Stimulated activated CD8-positive, alpha-beta memory T cell treated with anti-CD3 and anti-CD28 coated beads, Interleukin-12 subunit alpha, Interleukin-12 subunit beta, amount 100 ng/mL, for 4 hours (primary cell): ENCODE data around the gene SLC18A2.
"Not testable (repeated sequence)": the region's sequence is repeated elsewhere in the genome, so short reads cannot be mapped to it uniquely, and the experiment has no call there.

ENCODE experiments used
- DNase-seq: peaks from one replicate; pipeline ENCODE4 v3.0.0-alpha.2; 2020; ENCODE audit warnings: low read depth

Gene SLC18A2

DNA sequence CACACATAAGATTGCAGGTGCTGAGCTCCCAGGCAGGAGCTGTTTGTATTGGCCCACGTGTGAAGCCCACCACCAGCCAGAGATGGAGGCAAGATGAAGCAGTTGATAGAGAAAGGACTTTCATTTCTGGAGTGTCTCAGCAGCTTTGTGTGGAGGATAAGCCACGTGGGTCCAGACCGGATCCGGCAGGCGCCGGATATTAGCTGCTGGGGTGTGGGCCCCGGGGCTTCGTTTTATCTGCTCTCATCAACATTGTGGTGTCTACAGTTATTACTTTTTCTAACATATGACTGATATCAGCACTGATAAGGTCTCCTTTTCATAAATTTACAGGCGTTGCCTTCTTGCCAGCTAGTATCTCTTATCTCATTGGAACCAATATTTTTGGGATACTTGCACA is 25.5 kb downstream of the SLC18A2 start:
- DNase-seq: no peak

DNA sequence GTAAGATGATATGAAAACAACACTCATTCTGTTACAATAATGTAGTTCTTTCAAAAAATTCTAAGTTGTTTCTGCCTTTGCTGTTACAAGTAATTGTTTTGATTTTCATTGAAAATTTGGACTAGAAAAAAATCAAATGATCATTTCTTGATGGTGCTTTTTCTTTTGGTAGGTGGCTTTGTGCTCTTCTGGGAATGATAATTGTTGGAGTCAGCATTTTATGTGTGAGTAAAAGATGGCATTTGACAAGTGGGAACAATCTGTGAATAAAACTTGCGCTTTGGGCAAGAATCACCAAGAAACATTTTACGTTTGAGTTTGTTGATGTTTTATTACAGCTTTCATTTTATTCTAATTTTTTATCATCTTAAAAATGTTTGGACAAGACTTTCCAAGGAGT is 25.9 kb downstream of the SLC18A2 start:
- DNase-seq: no peak

DNA sequence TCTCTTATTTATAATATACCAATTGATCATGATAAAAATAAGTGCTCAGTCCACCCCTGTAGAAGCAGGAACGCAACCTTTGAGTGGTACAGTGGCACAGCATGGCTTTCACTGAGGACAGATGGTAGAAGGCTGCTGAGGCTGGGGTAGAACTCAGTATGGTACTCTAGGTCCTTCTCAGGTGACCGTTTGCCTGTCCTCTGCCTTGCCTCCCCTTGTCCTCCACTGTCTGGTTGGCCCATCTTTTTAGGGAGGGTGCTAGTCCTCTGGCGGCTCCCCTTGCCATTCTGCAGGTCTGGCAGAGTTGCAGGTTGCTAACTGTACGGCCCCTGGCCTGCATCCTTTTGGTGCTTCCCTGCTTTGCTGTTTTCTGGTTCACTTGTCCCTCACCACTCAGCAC is 27.3 kb downstream of the SLC18A2 start:
- DNase-seq: no peak

DNA sequence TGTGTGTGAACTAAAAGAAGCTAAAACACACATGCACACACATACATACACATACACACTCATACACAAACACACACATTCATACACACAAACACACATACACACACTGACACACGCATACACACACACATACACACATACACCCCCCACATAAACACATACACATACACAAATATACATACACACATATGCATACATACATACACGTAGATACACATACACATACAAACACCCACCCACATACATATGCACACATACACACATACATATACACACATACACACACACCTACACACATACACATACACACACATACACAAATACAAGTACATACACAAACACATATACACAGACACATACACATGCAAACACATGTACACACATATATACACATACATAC is 28.0 kb downstream of the SLC18A2 start:
- no peak for DNase-seq

DNA sequence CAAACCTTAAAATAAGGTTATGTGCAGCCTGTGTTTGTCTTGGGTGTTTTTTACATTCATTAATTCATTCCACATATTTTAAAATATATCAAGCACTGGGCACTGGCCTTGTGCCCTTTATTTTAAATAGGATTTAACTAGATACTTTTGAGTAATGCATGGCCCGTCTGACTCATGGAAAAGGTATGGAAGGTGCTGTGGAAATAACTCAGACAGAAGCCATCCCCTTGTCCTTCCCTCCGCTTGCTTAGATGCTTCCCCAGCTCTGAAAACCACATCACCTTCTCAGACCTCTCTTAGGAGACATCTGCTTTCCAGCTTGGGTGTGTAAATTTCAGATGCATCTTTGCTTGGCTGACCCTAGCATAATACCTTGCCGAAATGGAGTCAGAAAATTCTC is 30.5 kb downstream of the SLC18A2 start:
- no peak for DNase-seq

DNA sequence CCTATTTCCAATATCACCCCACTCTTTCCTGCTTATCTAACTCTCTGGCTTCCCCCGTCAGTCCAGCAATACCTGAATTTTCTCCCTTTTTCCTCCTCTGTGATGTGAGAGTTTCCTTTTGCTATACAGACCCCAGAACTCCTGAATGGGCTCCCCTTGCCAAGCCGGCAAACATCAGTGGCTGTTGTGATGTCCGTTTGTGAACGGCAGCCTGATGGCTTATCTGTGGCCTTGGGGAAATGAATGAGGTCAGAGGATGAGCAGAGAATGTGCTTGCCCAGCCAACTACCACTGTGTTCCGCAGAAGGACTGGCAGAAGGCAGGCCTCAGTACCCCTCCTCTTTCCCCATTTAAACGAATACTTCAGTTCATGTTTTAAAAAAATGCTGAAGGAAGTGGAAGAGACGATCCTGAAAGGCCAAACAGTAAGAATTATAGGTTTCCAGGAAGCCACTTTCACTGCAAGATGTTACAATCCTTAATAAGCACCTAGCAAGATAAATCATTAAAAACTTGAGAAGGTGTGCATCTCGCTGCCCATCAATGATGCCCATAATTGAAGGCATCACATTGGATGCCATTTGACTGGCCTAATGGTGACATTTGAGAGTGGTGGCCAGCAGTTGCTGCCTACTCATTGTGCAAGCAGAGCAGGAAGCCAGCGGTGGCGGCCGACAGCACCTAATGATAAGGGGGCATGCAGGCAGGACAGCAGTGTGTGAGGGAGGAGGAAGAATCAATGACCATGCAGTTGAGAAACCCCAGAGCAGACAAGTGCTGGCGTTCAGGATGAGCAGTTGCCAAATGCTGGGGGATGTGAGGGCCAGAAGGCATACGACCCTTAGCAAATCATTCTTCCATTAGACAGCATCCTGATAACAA is 31.5 kb downstream of the SLC18A2 start:
- no peak for DNase-seq

DNA sequence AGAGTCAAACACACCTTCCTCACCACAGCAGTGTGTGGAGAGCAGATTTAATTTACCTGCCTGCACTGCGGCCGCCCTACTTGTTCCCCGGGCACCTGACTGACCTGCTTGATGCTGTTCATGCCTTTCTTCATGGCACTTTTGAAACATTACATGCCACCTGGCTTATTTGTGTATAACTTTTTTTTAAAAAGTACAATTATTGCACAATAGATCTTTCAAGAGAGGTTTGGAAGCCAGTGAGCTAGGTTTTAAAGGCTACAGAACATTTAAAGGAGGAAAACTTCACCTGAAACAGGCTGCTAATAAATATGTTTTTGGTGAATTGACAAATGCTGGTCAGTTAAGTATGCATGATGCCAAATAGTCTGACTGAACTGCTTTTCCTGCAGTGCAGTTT is 33.1 kb downstream of the SLC18A2 start:
- DNase-seq: no peak

GRCh38 chr10:117274509-117274908 is 33.6 kb downstream of the SLC18A2 start:
- DNase-seq: no peak

DNA sequence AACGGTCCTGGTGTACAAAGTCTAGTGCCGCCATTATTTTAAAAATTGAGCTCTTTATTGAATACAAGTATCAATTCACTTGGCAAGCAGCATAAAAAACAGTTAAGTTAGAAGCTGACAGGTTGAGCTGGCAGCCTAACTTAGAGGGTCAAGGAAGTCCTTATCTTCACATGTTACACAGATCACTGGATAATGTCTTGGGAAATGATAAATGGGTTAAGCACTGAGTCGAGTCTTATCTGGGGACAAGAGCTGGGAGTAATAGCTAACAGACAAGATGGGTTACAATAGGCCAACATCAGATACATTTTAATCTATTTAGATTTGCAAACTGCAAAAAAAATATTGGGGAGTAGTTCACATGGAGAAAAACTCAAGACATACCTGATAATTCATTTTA is 34.2 kb downstream of the SLC18A2 start:
- DNase-seq: no peak

DNA sequence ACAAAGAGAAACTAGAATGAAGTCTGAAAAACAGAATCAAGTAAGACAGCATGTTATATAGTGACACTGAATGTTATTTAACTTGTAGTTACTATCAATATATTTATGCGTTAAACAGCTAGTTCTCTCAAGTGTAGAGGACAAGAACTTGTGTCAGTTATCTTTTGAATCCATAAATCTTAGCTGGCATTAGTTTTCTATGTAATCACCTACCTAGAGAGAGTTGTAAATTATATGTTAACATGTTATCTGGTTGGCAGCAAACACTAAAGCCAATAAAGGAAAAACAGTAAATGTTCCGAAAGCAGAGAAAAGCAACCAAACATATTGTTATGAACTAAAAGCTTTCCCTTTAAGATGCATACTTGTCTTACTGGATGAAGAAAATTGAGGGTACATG is 36.8 kb downstream of the SLC18A2 start:
- DNase-seq: no peak

GRCh38 chr10:117284716-117285494 is 44.0 kb downstream of the SLC18A2 start:
- DNase-seq: no peak

- not testable (repeated sequence) for DNase-seq
Measured at GRCh38 chr10:117290872-117291271, 50.0 kb downstream of the SLC18A2 start.

- no peak for DNase-seq
Measured at GRCh38 chr10:117294039-117294645, 53.2 kb downstream of the SLC18A2 start.

GRCh38 chr10:117294735-117295134 is 53.8 kb downstream of the SLC18A2 start:
- no peak for DNase-seq

- no peak for DNase-seq
Measured at GRCh38 chr10:117298219-117298618, 57.3 kb downstream of the SLC18A2 start.

- DNase-seq: no peak
Measured at GRCh38 chr10:117299435-117299834, 58.5 kb downstream of the SLC18A2 start.

- DNase-seq: no peak
Measured at GRCh38 chr10:117300671-117301070, 59.8 kb downstream of the SLC18A2 start.

- DNase-seq: not testable (repeated sequence)
Measured at GRCh38 chr10:117303451-117303850, 62.5 kb downstream of the SLC18A2 start.

DNA sequence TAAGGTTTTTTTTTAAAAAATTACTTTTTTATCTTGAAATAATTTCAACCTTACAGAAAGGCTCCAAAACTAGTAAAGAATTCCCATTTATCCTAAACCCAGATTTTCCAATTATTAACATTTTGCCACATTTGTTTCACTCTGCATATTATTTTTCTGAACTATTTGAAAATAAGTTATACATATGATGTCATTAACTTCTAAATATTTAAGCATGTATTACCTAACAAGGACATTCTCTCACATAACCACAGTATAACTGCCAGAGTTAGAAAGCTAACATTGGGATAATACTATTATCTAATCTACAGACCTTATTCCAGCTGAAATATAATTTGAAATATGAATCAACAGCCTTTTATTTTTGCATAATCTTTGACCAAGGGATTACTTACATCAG is 65.8 kb downstream of the SLC18A2 start:
- DNase-seq: no peak

DNA sequence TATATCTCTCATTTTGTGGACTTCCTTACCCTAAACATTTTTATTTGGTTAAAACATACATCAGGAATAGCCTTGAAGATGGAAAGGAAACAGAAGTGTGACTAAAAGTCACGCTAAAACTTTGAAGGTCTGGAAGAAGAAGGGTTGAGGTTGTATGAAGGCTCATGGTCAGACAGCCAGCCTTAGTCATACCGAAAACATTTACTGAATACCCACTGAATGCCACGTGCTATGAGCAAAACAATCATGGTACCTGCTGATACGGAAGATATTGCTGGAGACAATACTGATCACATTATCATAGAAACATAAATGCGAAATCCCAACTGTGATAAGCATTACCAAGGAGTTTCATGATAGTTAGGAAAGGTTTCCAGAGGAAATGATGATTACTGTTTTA is 70.3 kb downstream of the SLC18A2 start:
- no peak for DNase-seq

- DNase-seq: no peak
Measured at GRCh38 chr10:117312430-117312829, 71.5 kb downstream of the SLC18A2 start.

DNA sequence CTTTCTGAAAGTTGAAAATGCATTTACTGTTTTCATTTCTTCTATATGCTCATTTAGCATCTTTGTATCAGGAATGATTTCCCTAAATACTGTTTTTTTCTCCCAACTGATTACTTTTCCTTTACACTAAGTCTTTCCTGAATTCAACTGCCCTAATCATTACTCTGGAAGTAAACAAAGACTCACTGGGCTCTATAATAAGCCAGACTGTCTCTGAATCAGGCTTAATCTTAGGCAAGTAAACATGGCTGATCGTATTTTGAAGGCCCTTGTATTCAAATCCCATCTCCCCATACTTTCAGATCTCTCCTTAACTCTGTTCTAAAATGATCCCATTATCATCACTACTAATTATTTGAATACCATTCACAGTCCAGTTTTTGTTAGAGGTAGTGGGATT is 72.7 kb downstream of the SLC18A2 start:
- DNase-seq: no peak

- DNase-seq: no peak
Measured at GRCh38 chr10:117316701-117317100, 75.8 kb downstream of the SLC18A2 start.
